ENCODE measurements around the gene PCSK7.

PCSK7 gene

GRCh38 chr11:117177534-117178209 lies 54.2 kb downstream of the PCSK7 start:
- DNase-seq (no peak), ATAC-seq (ENCODE audit: insufficient read depth, low read depth) (no peak)
- H3K36me3 ChIP-seq (ENCODE audit: insufficient read depth, low read length): peaks cover 12% of the 10 kb centered on the region
- H3K4me2 ChIP-seq (ENCODE audit: insufficient read depth, low read length): peak overlapping the region; percentile 95
- no peaks in the 10 kb centered on the region for H3K9me3 ChIP-seq (ENCODE audit: insufficient read depth, low read length, severe bottlenecking)
- no peaks in the 10 kb centered on the region for H3K27me3 ChIP-seq (ENCODE audit: insufficient read depth, low read length, poor library complexity)
- H3K9ac ChIP-seq (ENCODE audit: low read depth, low read length): peak overlapping the region; percentile 60
- H3K27ac ChIP-seq (ENCODE audit: low read length): peak overlapping the region; percentile 86
- no peaks in the 10 kb centered on the region for H3K79me2 ChIP-seq (ENCODE audit: insufficient read depth, low read length)
- H3K4me1 ChIP-seq (ENCODE audit: insufficient read depth, low read length): peaks cover 38% of the 10 kb centered on the region
- H4K20me1 ChIP-seq (ENCODE audit: insufficient read depth, low read length): 0 out of 2 replicates have a peak, but pooled peaks cover 7% of the 10 kb centered on the region
- no peak for TF ChIP-seq EZH2 (IDR thresholded peaks at IDR 0.05; ENCODE audit: borderline replicate concordance, low read depth, low read length, severe bottlenecking)
- no peak for TF ChIP-seq CTCF (IDR thresholded peaks at IDR 0.05; ENCODE audit: borderline replicate concordance, extremely low read depth, low read length, poor library complexity, severe bottlenecking)
- peak overlapping the region; percentile 94 for H2AFZ ChIP-seq (ENCODE audit: low read depth, low read length)
- H3K4me3 ChIP-seq (ENCODE audit: low read depth in 1 of 2, low read length in 2 of 2): peak overlapping the region in 1 of 2 experiments; percentile 81; a peak in 3 of 4 replicates

- H3K9ac ChIP-seq (ENCODE audit: low read depth, low read length): no peak overlapping the region
- H3K27ac ChIP-seq (ENCODE audit: low read length): no peak overlapping the region
- H3K79me2 ChIP-seq (ENCODE audit: insufficient read depth, low read length): no peaks in the 10 kb centered on the region
- H3K36me3 ChIP-seq (ENCODE audit: insufficient read depth, low read length): peaks cover 9% of the 10 kb centered on the region
- H3K4me2 ChIP-seq (ENCODE audit: insufficient read depth, low read length): no peak overlapping the region
- no peak overlapping the region for H3K4me3 ChIP-seq (ENCODE audit: low read depth in 1 of 2, low read length in 2 of 2)
- H3K4me1 ChIP-seq (ENCODE audit: insufficient read depth, low read length): peaks cover 31% of the 10 kb centered on the region
- ATAC-seq (ENCODE audit: insufficient read depth, low read depth) (no peak), DNase-seq (no peak)
- H4K20me1 ChIP-seq (ENCODE audit: insufficient read depth, low read length): peaks cover 7% of the 10 kb centered on the region; the same call in 1 of the 2 replicates
- no peaks in the 10 kb centered on the region for H3K27me3 ChIP-seq (ENCODE audit: insufficient read depth, low read length, poor library complexity)
- no peak overlapping the region for H2AFZ ChIP-seq (ENCODE audit: low read depth, low read length)
- no peaks in the 10 kb centered on the region for H3K9me3 ChIP-seq (ENCODE audit: insufficient read depth, low read length, severe bottlenecking)
- TF ChIP-seq CTCF (IDR thresholded peaks at IDR 0.05; ENCODE audit: borderline replicate concordance, extremely low read depth, low read length, poor library complexity, severe bottlenecking): no peak
- TF ChIP-seq EZH2 (IDR thresholded peaks at IDR 0.05; ENCODE audit: borderline replicate concordance, low read depth, low read length, severe bottlenecking): no peak
Measured at GRCh38 chr11:117176186-117176585, 55.7 kb downstream of the PCSK7 start.

- TF ChIP-seq EZH2 (IDR thresholded peaks at IDR 0.05; ENCODE audit: borderline replicate concordance, low read depth, low read length, severe bottlenecking): no peak
- TF ChIP-seq CTCF (IDR thresholded peaks at IDR 0.05; ENCODE audit: borderline replicate concordance, extremely low read depth, low read length, poor library complexity, severe bottlenecking): no peak
- H4K20me1 ChIP-seq (ENCODE audit: insufficient read depth, low read length): peaks cover 7% of the 10 kb centered on the region; the same call in 1 of the 2 replicates
- peaks cover 27% of the 10 kb centered on the region for H3K4me1 ChIP-seq (ENCODE audit: insufficient read depth, low read length)
- no peak overlapping the region for H3K27ac ChIP-seq (ENCODE audit: low read length)
- H2AFZ ChIP-seq (ENCODE audit: low read depth, low read length): no peak overlapping the region
- ATAC-seq (ENCODE audit: insufficient read depth, low read depth): no peak
- no peak overlapping the region for H3K4me3 ChIP-seq (ENCODE audit: low read depth in 1 of 2, low read length in 2 of 2)
- no peak for DNase-seq
- no peaks in the 10 kb centered on the region for H3K79me2 ChIP-seq (ENCODE audit: insufficient read depth, low read length)
- no peaks in the 10 kb centered on the region for H3K27me3 ChIP-seq (ENCODE audit: insufficient read depth, low read length, poor library complexity)
- peaks cover 13% of the 10 kb centered on the region for H3K36me3 ChIP-seq (ENCODE audit: insufficient read depth, low read length)
- H3K9me3 ChIP-seq (ENCODE audit: insufficient read depth, low read length, severe bottlenecking): no peaks in the 10 kb centered on the region
- no peak overlapping the region for H3K4me2 ChIP-seq (ENCODE audit: insufficient read depth, low read length)
- H3K9ac ChIP-seq (ENCODE audit: low read depth, low read length): no peak overlapping the region
Measured at GRCh38 chr11:117175781-117176180, 56.1 kb downstream of the PCSK7 start.

Measured in DND-41 (cell line).